Loucy (cell line): ENCODE data around the gene THRSP.

Experiments
- EZH2phosphoT487 ChIP-seq: fragments of 200-600 bp; IDR thresholded peaks from 2 replicates; pipeline ENCODE4 v1.6.1; 2018; ENCODE audit warnings: antibody characterized with exemption, mild to moderate bottlenecking, moderate library complexity, borderline replicate concordance
- TF ChIP-seq, protein P1 (sequence below): fragments of 200-600 bp; sonication (generic); conservative IDR thresholded peaks from 2 replicates; pipeline ENCODE4 v1.5.1; 2014; ENCODE audit warnings: mild to moderate bottlenecking, antibody characterized with exemption, low read length

DNA sequence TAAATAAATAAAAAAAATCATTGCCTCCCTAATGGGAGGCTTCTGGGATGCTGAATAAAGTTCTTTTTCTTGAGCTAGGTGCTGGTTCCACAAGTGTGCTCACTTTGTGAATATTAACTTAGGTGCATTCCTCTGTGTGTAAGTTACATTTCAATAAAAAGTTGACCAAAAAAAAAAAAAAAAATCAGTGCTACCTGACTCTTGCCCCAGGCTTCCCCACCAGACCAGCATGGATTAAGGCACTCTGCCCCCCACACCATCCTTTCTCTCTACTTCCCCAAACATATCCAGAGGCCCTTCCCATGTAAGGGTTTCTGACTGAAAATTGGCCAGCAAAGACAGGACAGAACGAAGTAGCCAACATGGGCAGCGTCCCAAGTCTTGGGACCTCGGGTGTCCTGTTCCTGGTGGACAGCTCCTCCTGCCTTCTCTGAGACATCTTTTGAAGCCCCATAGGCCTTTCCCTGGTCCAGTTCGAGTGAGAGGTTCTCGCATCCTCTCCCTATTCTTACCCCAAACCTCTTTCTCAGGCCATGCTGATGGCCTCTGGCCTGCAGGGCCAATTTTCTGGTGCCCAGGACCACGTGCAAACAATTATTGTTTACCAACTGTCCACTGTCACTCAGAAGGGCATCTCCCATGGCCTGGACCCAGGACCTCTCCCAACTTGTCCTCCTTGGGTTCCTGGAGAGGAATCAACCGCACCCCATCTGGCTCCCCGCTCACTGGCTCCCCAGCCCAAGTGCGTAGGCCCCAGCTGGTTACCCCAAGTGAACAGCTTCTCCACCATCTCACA, 25.6 kb upstream of the THRSP start:
- TF ChIP-seq, protein P1, sequence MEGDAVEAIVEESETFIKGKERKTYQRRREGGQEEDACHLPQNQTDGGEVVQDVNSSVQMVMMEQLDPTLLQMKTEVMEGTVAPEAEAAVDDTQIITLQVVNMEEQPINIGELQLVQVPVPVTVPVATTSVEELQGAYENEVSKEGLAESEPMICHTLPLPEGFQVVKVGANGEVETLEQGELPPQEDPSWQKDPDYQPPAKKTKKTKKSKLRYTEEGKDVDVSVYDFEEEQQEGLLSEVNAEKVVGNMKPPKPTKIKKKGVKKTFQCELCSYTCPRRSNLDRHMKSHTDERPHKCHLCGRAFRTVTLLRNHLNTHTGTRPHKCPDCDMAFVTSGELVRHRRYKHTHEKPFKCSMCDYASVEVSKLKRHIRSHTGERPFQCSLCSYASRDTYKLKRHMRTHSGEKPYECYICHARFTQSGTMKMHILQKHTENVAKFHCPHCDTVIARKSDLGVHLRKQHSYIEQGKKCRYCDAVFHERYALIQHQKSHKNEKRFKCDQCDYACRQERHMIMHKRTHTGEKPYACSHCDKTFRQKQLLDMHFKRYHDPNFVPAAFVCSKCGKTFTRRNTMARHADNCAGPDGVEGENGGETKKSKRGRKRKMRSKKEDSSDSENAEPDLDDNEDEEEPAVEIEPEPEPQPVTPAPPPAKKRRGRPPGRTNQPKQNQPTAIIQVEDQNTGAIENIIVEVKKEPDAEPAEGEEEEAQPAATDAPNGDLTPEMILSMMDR: no peak
- TF ChIP-seq EZH2phosphoT487: no peak
